Measurements from ENCODE around the gene TIE1. TPM values are rescaled to one million over a fixed set of nuclear protein-coding genes. Genes with fewer than 3 reads are reported as not detected.

The TIE1 gene
- total RNA-seq, 1 experiment from 2014 or later, result not detected

GRCh38 chr1:43269627-43270375, 31.0 kb upstream of the TIE1 start, which contains the start of gene TMEM125:
TSS of gene TMEM125 (plus strand) at chr1:43269983. CDS start at chr1:43272723, 2,740 bp downstream.
- Mint-ChIP-seq H3K27ac (ENCODE audit: unreplicated experiment) (peak within 1 kb of the TSS; percentile 99), H3K4me3 (ENCODE audit: unreplicated experiment) (peak within 1 kb of the TSS; percentile 87), H3K36me3 (ENCODE audit: insufficient read depth, unreplicated experiment) (peaks cover 31% of the 10 kb centered on the region), H3K27me3 (ENCODE audit: insufficient read depth, unreplicated experiment) (no peaks in the 10 kb centered on the region), H3K9me3 (ENCODE audit: unreplicated experiment) (no peaks in the 10 kb centered on the region), H3K4me1 (ENCODE audit: low read depth, unreplicated experiment) (peaks cover 17% of the 10 kb centered on the region)
- no peak for DNase-seq
- H3K9me3 ChIP-seq, result no peaks in the 10 kb centered on the region
- H3K4me3 ChIP-seq (ENCODE audit: low read depth, low read length), result peak within 1 kb of the TSS; percentile 45
- peaks cover 4% of the 10 kb centered on the region; the same call in 1 of the 2 replicates for H3K36me3 ChIP-seq (ENCODE audit: control insufficient read depth, insufficient read depth, low read length)
- H3K4me1 ChIP-seq, result peaks cover 16% of the 10 kb centered on the region
- ChIA-PET CTCF (interaction anchor here (1.4 kb wide), 1 partner anchor 16 kb away, joined by 6 read pairs; the partner anchor contains the start of gene C1orf210), POLR2A (interaction anchor here (0.6 to 1.4 kb wide), 5 partner anchors 16 to 99 kb away, joined by 3 to 13 read pairs (median 7); partner anchors contain the start of genes C1orf210 and CDC20)
- intact Hi-C loops (cut with micrococcal nuclease; ENCODE audit: unreplicated experiment), result loop anchor here (1.0 to 2.0 kb wide), 3 partner anchors 16 to 88 kb away; partner anchors contain the start of genes C1orf210 and CDC20
- H3K27me3 ChIP-seq (replicated peaks; ENCODE audit: control insufficient read depth, insufficient read depth, low read length), result no peaks in the 10 kb centered on the region
- BruUV-seq (replicated peaks), result TSS peak; percentile 91
- no peak for TF ChIP-seq CTCF (IDR thresholded peaks at IDR 0.05; ENCODE audit: insufficient read depth in 1 of 2, low read depth in 1 of 2, low read length in 1 of 2, severe bottlenecking in 1 of 2, unreplicated experiment in 1 of 2)

- Mint-ChIP-seq H3K36me3 (ENCODE audit: insufficient read depth, unreplicated experiment) (peaks cover 32% of the 10 kb centered on the region), H3K27ac (ENCODE audit: unreplicated experiment) (peak overlapping the region; percentile 99), H3K9me3 (ENCODE audit: unreplicated experiment) (no peaks in the 10 kb centered on the region), H3K4me1 (ENCODE audit: low read depth, unreplicated experiment) (peaks cover 17% of the 10 kb centered on the region), H3K27me3 (ENCODE audit: insufficient read depth, unreplicated experiment) (no peaks in the 10 kb centered on the region), H3K4me3 (ENCODE audit: unreplicated experiment) (peak overlapping the region; percentile 87)
- ChIA-PET CTCF (interaction anchor here (1.4 kb wide), 1 partner anchor 15 kb away, joined by 6 read pairs; the partner anchor contains the start of gene C1orf210), POLR2A (interaction anchor here (0.5 to 1.4 kb wide), 7 partner anchors 15 to 283 kb away, joined by 3 to 13 read pairs (median 4); partner anchors contain the start of genes C1orf210, CDC20 and ELOVL1)
- no peak for TF ChIP-seq CTCF (IDR thresholded peaks at IDR 0.05; ENCODE audit: insufficient read depth in 1 of 2, low read depth in 1 of 2, low read length in 1 of 2, severe bottlenecking in 1 of 2, unreplicated experiment in 1 of 2)
- H3K9me3 ChIP-seq, result no peaks in the 10 kb centered on the region
- intact Hi-C loops (cut with micrococcal nuclease; ENCODE audit: unreplicated experiment), result loop anchor here (1.0 to 2.0 kb wide), 3 partner anchors 15 to 88 kb away; partner anchors contain the start of genes C1orf210 and CDC20
- no TSS peak for BruUV-seq (replicated peaks)
- peaks cover 4% of the 10 kb centered on the region; the same call in 1 of the 2 replicates for H3K36me3 ChIP-seq (ENCODE audit: control insufficient read depth, insufficient read depth, low read length)
- H3K4me1 ChIP-seq, result peaks cover 16% of the 10 kb centered on the region
- no peaks in the 10 kb centered on the region for H3K27me3 ChIP-seq (replicated peaks; ENCODE audit: control insufficient read depth, insufficient read depth, low read length)
- H3K4me3 ChIP-seq (ENCODE audit: low read depth, low read length), result peak overlapping the region; percentile 45
- DNase-seq, result peak; percentile 91 to 95
Observed at GRCh38 chr1:43270421-43271095, 30.2 kb upstream of the TIE1 start.
